Esophagus (tissue), 2 donors: Measurements from ENCODE around the gene ALPG. TPM values are rescaled to one million over a fixed set of nuclear protein-coding genes. Genes with fewer than 3 reads are reported as not detected.

Experiments
- polyA plus RNA-seq, 2 donors: library from polyadenylated mRNA; stranded (reverse); fragments of 200-250 nt; gene quantifications; one replicate each; pipeline ENCODE4 v1.2.3, GENCODE V29; 2013
- donor health status: healthy with polysubstance abuse.
- donor health status: Bipolar disorder and iron deficiency.

Gene ALPG
- polyA plus RNA-seq, 2 donors: not detected

Other genes with a start within 250 kb of the ALPG start
- not detected for gene ALPP, start 28.1 kb upstream of the ALPG start, polyA plus RNA-seq
- gene ALPI, start 49.3 kb downstream of the ALPG start, polyA plus RNA-seq: not detected
- gene ECEL1, start 81.0 kb downstream of the ALPG start, polyA plus RNA-seq: under 1 TPM in 1 of 2 donors, not detected in 1; 0.31 TPM
- not detected for gene PRSS56, start 113.5 kb downstream of the ALPG start, polyA plus RNA-seq
- gene CHRND, start 119.3 kb downstream of the ALPG start, polyA plus RNA-seq: not detected
- gene CHRNG, start 132.8 kb downstream of the ALPG start, polyA plus RNA-seq: not detected
- gene TIGD1, start 143.7 kb downstream of the ALPG start, polyA plus RNA-seq: 1 to 10 TPM; 1.8 to 4.4 TPM
- 10 to 100 TPM; 45.9 to 56.7 TPM for gene EIF4E2, start 143.8 kb downstream of the ALPG start, polyA plus RNA-seq
- gene EFHD1, start 226.8 kb downstream of the ALPG start, polyA plus RNA-seq: 1 to 10 TPM; 1.3 to 3.9 TPM